ENCODE measurements around the gene COL4A2. TPM values are rescaled to one million over a fixed set of nuclear protein-coding genes. Genes with fewer than 3 reads are reported as not detected.

COL4A2 gene
- total RNA-seq, 4 donors from 2014 or later: 97.6 to 193 (median 131) TPM

DNA sequence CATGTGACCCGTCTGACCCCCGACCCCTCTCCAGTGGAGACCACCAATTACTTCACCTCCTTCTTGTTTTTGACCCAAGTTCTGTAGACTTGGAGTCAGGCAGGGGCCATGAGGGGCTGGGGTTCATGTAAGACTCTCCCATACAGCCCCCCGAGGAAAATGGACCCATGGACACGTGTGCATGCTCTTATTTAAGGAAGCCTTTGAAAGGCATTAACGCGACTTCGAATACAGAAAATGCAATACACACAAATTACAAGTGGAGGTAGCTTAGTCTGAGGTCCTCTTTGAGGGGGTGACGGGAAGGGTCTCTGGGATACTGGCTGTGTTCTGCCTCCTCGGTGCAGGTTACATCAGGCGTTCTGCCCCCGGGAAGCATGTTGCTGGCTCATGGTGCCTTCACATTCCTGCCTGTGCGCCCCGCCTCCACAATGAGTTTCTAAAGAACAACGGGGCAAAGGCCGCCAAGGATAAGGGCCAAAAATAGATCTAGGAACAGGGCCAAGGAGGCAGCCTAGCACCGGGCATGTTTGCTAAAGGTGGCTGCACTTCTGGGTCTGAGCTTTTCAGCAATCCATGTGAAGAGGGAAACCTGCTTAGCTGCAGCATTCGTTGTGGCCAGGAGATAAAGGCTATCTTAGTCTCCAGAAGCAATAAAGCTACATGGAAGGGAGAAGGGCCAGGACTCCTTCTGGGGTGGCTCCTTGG lies 199.9 kb downstream of the COL4A2 start:
- 43 to 57% methylated on average over 17 of the region's 17 CpGs for WGBS, 2 donors
- TF ChIP-seq POLR2A (IDR thresholded peaks at IDR 0.05): peak in 1 of 2 donors; percentile 25
- TF ChIP-seq, protein P1, sequence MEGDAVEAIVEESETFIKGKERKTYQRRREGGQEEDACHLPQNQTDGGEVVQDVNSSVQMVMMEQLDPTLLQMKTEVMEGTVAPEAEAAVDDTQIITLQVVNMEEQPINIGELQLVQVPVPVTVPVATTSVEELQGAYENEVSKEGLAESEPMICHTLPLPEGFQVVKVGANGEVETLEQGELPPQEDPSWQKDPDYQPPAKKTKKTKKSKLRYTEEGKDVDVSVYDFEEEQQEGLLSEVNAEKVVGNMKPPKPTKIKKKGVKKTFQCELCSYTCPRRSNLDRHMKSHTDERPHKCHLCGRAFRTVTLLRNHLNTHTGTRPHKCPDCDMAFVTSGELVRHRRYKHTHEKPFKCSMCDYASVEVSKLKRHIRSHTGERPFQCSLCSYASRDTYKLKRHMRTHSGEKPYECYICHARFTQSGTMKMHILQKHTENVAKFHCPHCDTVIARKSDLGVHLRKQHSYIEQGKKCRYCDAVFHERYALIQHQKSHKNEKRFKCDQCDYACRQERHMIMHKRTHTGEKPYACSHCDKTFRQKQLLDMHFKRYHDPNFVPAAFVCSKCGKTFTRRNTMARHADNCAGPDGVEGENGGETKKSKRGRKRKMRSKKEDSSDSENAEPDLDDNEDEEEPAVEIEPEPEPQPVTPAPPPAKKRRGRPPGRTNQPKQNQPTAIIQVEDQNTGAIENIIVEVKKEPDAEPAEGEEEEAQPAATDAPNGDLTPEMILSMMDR (IDR thresholded peaks at IDR 0.05): peak in 1 of 6 experiments; percentile 9
- Histone ChIP-seq H3K36me3 (peaks cover 47 to 68% of the 10 kb centered on the region in 2 donors), H3K4me3 (replicated peaks in 1 of 3) (no peak overlapping the region), H3K4me1 (peaks cover 26% of the 10 kb centered on the region in 2 donors), H3K27me3 (no peaks in the 10 kb centered on the region), H3K9me3 (no peaks in the 10 kb centered on the region), H3K27ac (peak overlapping the region; percentile 69 to 92 (median 90))
- intact Hi-C loops (cut with DNase I): loop anchor here (10.0 kb wide), 1 partner anchor 58 kb away; the partner anchor contains the start of gene RAB20
- DNase-seq: peak; percentile 95 to 97

DNA sequence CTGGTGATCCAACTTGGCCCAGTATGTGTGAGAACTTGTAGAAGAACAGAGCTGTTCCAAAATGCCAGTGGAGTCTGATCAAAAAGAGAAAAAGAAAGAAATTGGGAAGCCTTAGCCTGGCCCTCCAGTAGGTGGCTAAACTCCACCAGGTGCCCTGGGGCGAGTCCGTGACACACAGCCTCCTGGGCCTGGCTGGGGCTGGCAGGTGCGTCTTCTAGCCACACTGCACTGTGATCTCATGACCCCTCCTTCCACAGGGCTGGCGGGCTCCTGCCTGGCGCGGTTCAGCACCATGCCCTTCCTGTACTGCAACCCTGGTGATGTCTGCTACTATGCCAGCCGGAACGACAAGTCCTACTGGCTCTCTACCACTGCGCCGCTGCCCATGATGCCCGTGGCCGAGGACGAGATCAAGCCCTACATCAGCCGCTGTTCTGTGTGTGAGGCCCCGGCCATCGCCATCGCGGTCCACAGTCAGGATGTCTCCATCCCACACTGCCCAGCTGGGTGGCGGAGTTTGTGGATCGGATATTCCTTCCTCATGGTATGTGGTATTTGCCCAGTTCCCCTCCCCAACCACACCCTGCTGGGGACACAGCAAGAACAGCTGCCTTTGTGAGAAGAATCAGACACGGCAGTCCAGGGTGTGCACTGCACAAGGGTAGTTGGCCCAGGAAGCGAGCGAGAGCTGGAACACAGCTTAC lies 200.7 kb downstream of the COL4A2 start:
- Histone ChIP-seq H3K36me3 (peaks cover 48 to 68% of the 10 kb centered on the region in 2 donors), H3K9me3 (no peaks in the 10 kb centered on the region), H3K4me1 (peaks cover 26% of the 10 kb centered on the region in 2 donors), H3K27ac (peak overlapping the region; percentile 69 to 92 (median 90)), H3K4me3 (replicated peaks in 1 of 3) (no peak overlapping the region), H3K27me3 (no peaks in the 10 kb centered on the region)
- peak; percentile 48 to 75 for DNase-seq
- WGBS, 2 donors: 91 to 95% methylated on average over 23 of the region's 23 CpGs
- TF ChIP-seq, protein P1 (IDR thresholded peaks at IDR 0.05): peak in 3 of 6 experiments; percentile 32 to 50 (median 43)
- no peak for TF ChIP-seq POLR2A (IDR thresholded peaks at IDR 0.05)
- intact Hi-C loops (cut with DNase I): loop anchor here (10.0 kb wide), 1 partner anchor 57 kb away; the partner anchor contains the start of gene RAB20

DNA sequence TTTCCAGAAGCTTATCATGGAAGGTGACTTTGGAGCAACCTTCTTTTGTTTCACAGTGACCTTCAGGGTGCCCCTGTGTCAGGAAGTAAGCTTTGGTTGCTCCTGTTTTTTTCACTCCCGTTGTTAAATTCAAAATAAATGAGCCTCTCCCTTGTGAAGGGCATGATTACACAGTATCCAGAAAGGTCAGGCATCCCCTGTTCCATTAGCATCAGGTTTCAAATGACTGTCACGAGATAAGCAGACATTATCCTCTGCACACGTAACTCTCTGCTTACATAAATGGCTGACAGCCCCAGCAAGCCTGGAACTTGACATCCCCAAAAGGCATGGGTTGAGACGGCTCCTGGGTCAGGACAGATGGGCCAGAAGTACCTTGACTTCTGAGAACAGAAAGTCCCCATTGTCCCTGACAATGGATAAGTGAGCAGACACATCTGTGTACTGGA lies 202.4 kb downstream of the COL4A2 start:
- intact Hi-C loops (cut with DNase I): loop anchor here (10.0 kb wide), 1 partner anchor 55 kb away; the partner anchor contains the start of gene RAB20
- no peak overlapping the region for H3K4me3 ChIP-seq (replicated peaks in 1 of 3)
- H3K27ac ChIP-seq: no peak overlapping the region
- WGBS, 2 donors: 71 to 77% methylated on average over 4 of the region's 4 CpGs
- H3K4me1 ChIP-seq: peaks cover 26% of the 10 kb centered on the region in 2 donors
- peaks cover 37 to 53% of the 10 kb centered on the region in 2 donors for H3K36me3 ChIP-seq
- no peak for DNase-seq
- no peaks in the 10 kb centered on the region for H3K27me3 ChIP-seq
- H3K9me3 ChIP-seq: no peaks in the 10 kb centered on the region
- TF ChIP-seq POLR2A (IDR thresholded peaks at IDR 0.05): no peak
- TF ChIP-seq, protein P1 (IDR thresholded peaks at IDR 0.05): no peak

DNA sequence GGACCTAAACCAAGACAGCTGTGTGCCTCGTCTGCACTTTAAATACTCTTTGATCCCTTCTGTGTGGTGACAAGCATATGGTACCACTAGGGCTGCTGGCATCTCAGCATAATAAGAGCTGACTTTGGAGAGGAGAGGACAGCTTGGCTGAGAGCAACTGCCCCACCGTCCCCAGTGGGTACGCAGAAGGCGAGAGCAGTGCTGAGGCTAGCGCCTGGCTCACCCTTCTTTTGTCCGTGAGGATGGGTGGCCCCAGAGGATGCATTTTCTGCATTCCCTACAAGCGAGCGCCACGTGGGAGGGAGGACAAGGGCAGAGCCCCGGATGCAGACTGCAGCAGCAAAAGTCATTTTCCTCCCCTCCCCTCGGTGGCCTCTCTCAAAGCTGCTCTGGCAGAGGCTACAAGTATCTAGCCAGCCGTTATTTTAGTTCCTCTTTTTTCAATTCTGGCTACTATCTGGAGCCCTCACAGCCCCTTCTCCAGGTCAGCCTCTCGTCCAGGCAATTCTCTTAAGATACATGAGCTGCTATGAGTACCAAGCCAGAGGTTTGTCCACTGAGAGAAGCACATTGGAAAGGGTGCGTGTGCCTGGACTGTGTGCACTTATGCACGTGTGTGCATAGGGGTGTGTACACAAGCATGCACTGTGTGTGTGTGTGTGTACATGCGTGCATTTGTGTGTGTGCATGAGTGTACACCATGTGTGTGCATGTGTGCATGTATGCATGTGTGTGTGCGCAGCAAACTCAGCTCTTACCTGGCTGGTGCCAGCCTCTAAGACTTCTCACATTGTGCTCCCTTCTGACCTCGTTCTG lies 203.1 kb downstream of the COL4A2 start:
- intact Hi-C loops (cut with DNase I): loop anchor here (10.0 kb wide), 1 partner anchor 55 kb away; the partner anchor contains the start of gene RAB20
- Histone ChIP-seq H3K27me3 (no peaks in the 10 kb centered on the region), H3K4me1 (peaks cover 26% of the 10 kb centered on the region in 2 donors), H3K36me3 (peaks cover 37 to 50% of the 10 kb centered on the region in 2 donors), H3K27ac (no peak overlapping the region), H3K4me3 (replicated peaks in 1 of 3) (no peak overlapping the region), H3K9me3 (no peaks in the 10 kb centered on the region)
- no peak for TF ChIP-seq POLR2A (IDR thresholded peaks at IDR 0.05)
- TF ChIP-seq, protein P1 (IDR thresholded peaks at IDR 0.05): no peak
- DNase-seq: no peak
- 67 to 72% methylated on average over 18 of the region's 18 CpGs for WGBS, 2 donors
